CD14-positive monocyte (primary cell): ENCODE data around the gene C3orf18. TPM values are rescaled to one million over a fixed set of nuclear protein-coding genes. Genes with fewer than 3 reads are reported as not detected.

ENCODE experiments used
- DNase-seq, 3 donors: peaks; one replicate each; pipeline ENCODE4 v3.0.0-alpha.2; 2011 to 2022
- H2AFZ ChIP-seq: 2 replicates; pipeline ENCODE4 v1.6.0; 2012; ENCODE audit warnings: mild to moderate bottlenecking, low read depth, low read length, inconsistent platforms; ENCODE audit not compliant: insufficient read depth, poor library complexity, severe bottlenecking
- H3K27ac ChIP-seq, 2 donors: 1 replicate in 1 of 2; 2 replicates in 1 of 2; pipeline ENCODE4 v1.5.1; 2012 to 2013; ENCODE audit warnings: low read length in 2 of 2, control low read depth in 1 of 2, inconsistent platforms in 1 of 2, low read depth in 1 of 2, mild to moderate bottlenecking in 1 of 2
- H3K27me3 ChIP-seq, 2 donors: one replicate each; pipeline versions ENCODE4 v1.6.0 to v1.6.1; 2011 to 2013; ENCODE audit warnings: low read length in 2 of 2; ENCODE audit not compliant: control insufficient read depth in 2 of 2, insufficient read depth in 2 of 2
- H3K36me3 ChIP-seq, 2 donors: replicated peaks in 1 of 2; 1 replicate in 1 of 2; 2 replicates in 1 of 2; pipeline versions ENCODE4 v1.5.1 to v1.6.1; 2012 to 2013; ENCODE audit warnings: low read length in 2 of 2, control low read depth in 1 of 2, inconsistent platforms in 1 of 2, mild to moderate bottlenecking in 1 of 2; ENCODE audit not compliant: insufficient read depth in 2 of 2, control insufficient read depth in 1 of 2
- H3K4me1 ChIP-seq, 2 donors: 1 replicate in 1 of 2; 2 replicates in 1 of 2; pipeline versions ENCODE4 v1.5.1 to v1.6.1; 2012 to 2013; ENCODE audit warnings: low read length in 2 of 2, control low read depth in 1 of 2, inconsistent platforms in 1 of 2, mild to moderate bottlenecking in 1 of 2, moderate library complexity in 1 of 2; ENCODE audit not compliant: insufficient read depth in 2 of 2, control insufficient read depth in 1 of 2
- H3K4me2 ChIP-seq: replicated peaks from 2 replicates; pipeline ENCODE3; 2012; ENCODE audit warnings: low read length, moderate library complexity, mild to moderate bottlenecking; ENCODE audit not compliant: poor library complexity, severe bottlenecking; ENCODE audit errors: extremely low read depth
- H3K4me3 ChIP-seq, 3 experiments: fragments of 200-600 bp in 1 of 3; sonication (generic) in 1 of 3; replicated peaks in 1 of 3; 1 replicate in 2 of 3; 2 replicates in 1 of 3; pipeline ENCODE4 v1.5.1; 2011 to 2013; ENCODE audit warnings: low read length in 3 of 3, mild to moderate bottlenecking in 3 of 3, control low read depth in 2 of 3, low read depth in 2 of 3, inconsistent platforms in 1 of 3, moderate library complexity in 1 of 3
- H3K79me2 ChIP-seq: 2 replicates; pipeline ENCODE4 v1.6.0; 2012; ENCODE audit warnings: mild to moderate bottlenecking, control low read depth, inconsistent platforms, low read length, moderate library complexity; ENCODE audit not compliant: insufficient read depth
- H3K9ac ChIP-seq: 2 replicates; pipeline ENCODE4 v1.6.0; 2017; ENCODE audit warnings: low read length, mild to moderate bottlenecking; ENCODE audit not compliant: insufficient read depth, poor library complexity, severe bottlenecking
- H3K9me3 ChIP-seq, 2 donors: replicated peaks in 1 of 2; 1 replicate in 1 of 2; 2 replicates in 1 of 2; pipeline versions ENCODE4 v1.5.1 to v1.6.1; 2012 to 2013; ENCODE audit warnings: low read length in 2 of 2, control low read depth in 1 of 2; ENCODE audit not compliant: control insufficient read depth in 1 of 2, insufficient read depth in 1 of 2
- H4K20me1 ChIP-seq: 2 replicates; pipeline ENCODE4 v1.6.0; 2012; ENCODE audit warnings: mild to moderate bottlenecking, low read length, control low read depth, moderate library complexity; ENCODE audit not compliant: insufficient read depth
- H3K27ac Mint-ChIP-seq, 7 donors: one replicate each; pipeline ENCODE4 v1.8.0; 2020; ENCODE audit warnings: mild to moderate bottlenecking in 7 of 7, mixed read lengths in 7 of 7, moderate library complexity in 6 of 7, inconsistent platforms in 2 of 7
- H3K27me3 Mint-ChIP-seq, 3 donors: one replicate each; pipeline ENCODE4 v1.8.0; 2021 to 2022; ENCODE audit warnings: low read depth in 3 of 3, mild to moderate bottlenecking in 3 of 3, mixed read lengths in 3 of 3, moderate library complexity in 3 of 3, inconsistent platforms in 1 of 3
- H3K36me3 Mint-ChIP-seq, 2 donors: one replicate each; pipeline ENCODE4 v1.8.0; 2020; ENCODE audit warnings: mixed read lengths in 2 of 2, inconsistent platforms in 1 of 2, mild to moderate bottlenecking in 1 of 2
- H3K4me1 Mint-ChIP-seq: one replicate; pipeline ENCODE4 v1.8.0; 2020; ENCODE audit warnings: mild to moderate bottlenecking, mixed read lengths
- H3K4me3 Mint-ChIP-seq, 2 donors: one replicate each; pipeline ENCODE4 v1.8.0; 2020; ENCODE audit warnings: mild to moderate bottlenecking in 2 of 2, mixed read lengths in 2 of 2, moderate library complexity in 1 of 2
- H3K9me3 Mint-ChIP-seq, 7 donors: one replicate each; pipeline ENCODE4 v1.8.0; 2020 to 2022; ENCODE audit warnings: mixed read lengths in 7 of 7, mild to moderate bottlenecking in 6 of 7, moderate library complexity in 6 of 7, inconsistent platforms in 2 of 7
- CTCF ChIP-seq: fragments of 200-600 bp; IDR thresholded peaks from one replicate; pipeline ENCODE4 v1.8.0; 2022; ENCODE audit warnings: antibody characterized with exemption, mild to moderate bottlenecking
- WGBS: methylation state at CpG from one replicate; pipeline ENCODE4 v1.1.5; 2013; ENCODE audit warnings: missing lambda C conversion rate; ENCODE audit not compliant: insufficient coverage; 5-methylcytosine and 5-hydroxymethylcytosine counted together
- intact Hi-C, 2 donors: fragments of 100-400 bp; cut with micrococcal nuclease; formaldehyde crosslinking; loops; one replicate each; pipeline versions ENCODE4 v1.15.0 to v1.15.1; 2023
- polyA plus RNA-seq, 3 donors: library from polyadenylated mRNA; depleted of rRNA in 1 of 3; unstranded in 2 of 3; stranded (reverse) in 1 of 3; fragments of 300-500 nt in 2 of 3; fragments of >200 nt in 1 of 3; fragmentation: Illumina TruSeq in 2 of 3; gene quantifications; 1 replicate in 2 of 3; 2 replicates in 1 of 3; pipeline ENCODE4 v1.2.3, GENCODE V29; 2012 to 2021

The C3orf18 gene
- polyA plus RNA-seq, 3 donors: 0.18 to 1.5 (median 0.76) TPM

DNA sequence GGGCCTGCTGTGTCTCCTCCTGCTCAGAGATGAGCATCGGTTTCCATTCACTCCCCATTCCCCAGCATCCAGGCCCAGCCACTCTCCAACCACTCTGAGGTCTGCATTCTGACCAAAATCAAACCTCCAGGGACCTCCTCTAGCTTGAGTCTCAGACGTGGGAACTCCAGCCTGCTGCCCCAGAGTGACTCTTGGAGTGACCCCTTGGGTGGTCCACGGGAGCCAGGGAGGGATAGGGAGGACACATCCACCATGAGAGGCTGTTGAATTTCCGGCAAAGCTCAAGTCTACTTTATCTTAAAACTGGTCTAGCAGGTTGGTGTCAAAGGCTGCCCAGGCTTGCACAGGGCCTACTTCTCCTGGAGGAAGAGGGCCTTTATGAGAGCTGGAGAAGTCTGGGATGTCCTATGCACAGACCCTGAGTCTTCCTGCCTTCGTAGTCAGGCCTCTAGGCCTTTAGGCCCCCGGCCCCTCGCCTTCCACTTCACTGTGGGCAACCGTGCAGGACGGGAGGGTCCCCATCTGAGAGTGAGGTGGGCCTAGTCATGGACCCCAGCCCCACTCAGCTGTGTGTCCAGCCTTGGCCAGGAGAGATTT is 35.1 kb upstream of the C3orf18 start:
- peaks cover 64% of the 10 kb centered on the region for H3K79me2 ChIP-seq
- H3K36me3 ChIP-seq: peaks cover 24 to 31% of the 10 kb centered on the region in 2 donors
- peak overlapping the region; percentile 68 for H3K4me2 ChIP-seq
- intact Hi-C loops: no loop called here
- no peak overlapping the region for H2AFZ ChIP-seq
- peaks cover 81 to 89% of the 10 kb centered on the region in 2 donors for H3K4me1 ChIP-seq
- Mint-ChIP-seq H3K36me3 (peaks cover 51 to 63% of the 10 kb centered on the region in 2 donors), H3K27me3 (peaks cover 0 to 3% (median 0%) of the 10 kb centered on the region in 3 donors), H3K27ac (peak overlapping the region in 6 of 7 donors; percentile 63 to 94 (median 89)), H3K4me1 (peaks cover 87% of the 10 kb centered on the region), H3K4me3 (peak overlapping the region in 1 of 2 donors; percentile 30), H3K9me3 (no peaks in the 10 kb centered on the region)
- peak overlapping the region in 1 of 3 experiments; percentile 58 for H3K4me3 ChIP-seq
- 73% methylated on average over 2 of the region's 9 CpGs for WGBS
- peaks cover 28% of the 10 kb centered on the region for H4K20me1 ChIP-seq
- TF ChIP-seq CTCF: no peak
- peak overlapping the region; percentile 11 for H3K9ac ChIP-seq
- no peaks in the 10 kb centered on the region for H3K9me3 ChIP-seq
- DNase-seq: no peak
- no peaks in the 10 kb centered on the region for H3K27me3 ChIP-seq
- peak overlapping the region; percentile 85 to 88 for H3K27ac ChIP-seq

DNA sequence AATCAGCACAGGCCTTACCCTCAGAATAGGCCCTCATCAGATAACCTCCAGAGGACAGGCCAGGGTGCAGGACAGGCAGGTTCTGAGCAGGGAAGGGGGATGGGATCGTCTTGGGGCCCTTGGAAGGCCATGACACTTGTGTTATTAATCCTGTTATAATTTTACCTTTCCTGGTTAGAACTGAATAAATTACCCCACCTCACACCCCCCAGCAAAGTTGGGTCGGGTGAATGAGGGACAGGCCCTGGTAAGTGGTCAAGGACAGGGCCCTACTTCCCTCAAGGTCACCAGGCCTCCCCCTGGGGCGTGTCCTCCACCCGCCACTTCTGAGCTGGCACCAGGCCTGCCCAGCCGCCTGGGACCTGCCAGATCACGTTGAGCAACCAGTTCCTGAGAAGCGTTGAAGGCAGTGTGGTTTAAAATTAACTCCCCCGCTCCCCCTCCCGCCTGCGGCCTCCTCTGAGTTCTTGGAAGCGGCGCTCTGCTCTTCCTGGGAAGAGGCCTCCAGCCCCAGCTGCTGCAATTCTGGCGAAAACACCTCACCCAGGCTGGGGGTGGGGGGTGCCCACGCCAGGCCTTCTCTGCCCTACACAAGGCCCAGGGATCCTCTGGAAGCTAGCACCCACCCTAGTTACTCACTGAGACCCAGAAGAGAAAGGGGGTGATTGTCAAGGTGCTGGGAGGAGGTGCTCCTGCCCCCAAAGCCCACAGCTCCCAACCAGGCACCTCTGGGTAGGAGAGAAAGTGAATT is 33.5 kb upstream of the C3orf18 start:
- H2AFZ ChIP-seq: peak overlapping the region; percentile 43
- peaks cover 48% of the 10 kb centered on the region for H3K79me2 ChIP-seq
- H3K27ac ChIP-seq: peak overlapping the region; percentile 85 to 88
- H4K20me1 ChIP-seq: peaks cover 12% of the 10 kb centered on the region
- TF ChIP-seq CTCF: no peak
- Mint-ChIP-seq H3K27ac (peak overlapping the region; percentile 83 to 94 (median 91)), H3K4me1 (peaks cover 73% of the 10 kb centered on the region), H3K27me3 (peaks cover 0 to 1% (median 0%) of the 10 kb centered on the region in 3 donors), H3K4me3 (peak overlapping the region; percentile 41 to 76), H3K36me3 (peaks cover 39 to 46% of the 10 kb centered on the region in 2 donors), H3K9me3 (no peaks in the 10 kb centered on the region)
- no peaks in the 10 kb centered on the region for H3K9me3 ChIP-seq
- peaks cover 10 to 14% of the 10 kb centered on the region in 2 donors for H3K36me3 ChIP-seq
- peak overlapping the region; percentile 53 for H3K9ac ChIP-seq
- peaks cover 68 to 72% of the 10 kb centered on the region in 2 donors for H3K4me1 ChIP-seq
- peak overlapping the region in 1 of 3 experiments; percentile 58 for H3K4me3 ChIP-seq
- WGBS: 0% methylated on average over 5 of the region's 14 CpGs
- H3K27me3 ChIP-seq: no peaks in the 10 kb centered on the region
- intact Hi-C loops: no loop called here
- DNase-seq: peak; percentile 81 to 92 (median 89)
- H3K4me2 ChIP-seq: peak overlapping the region; percentile 68
